Midbrain (tissue), 1 donor: ENCODE data around the gene ZBTB49.
A peak's percentile ranks its signal among the peaks of the same experiment; 100 is the strongest.
"Not testable (repeated sequence)": the region's sequence is repeated elsewhere in the genome, so short reads cannot be mapped to it uniquely, and the experiment has no call there.

Source experiments
- DNase-seq: peaks from one replicate; lab custom pipeline; 2025; lab: John Stamatoyannopoulos, UW

ZBTB49 gene

DNA sequence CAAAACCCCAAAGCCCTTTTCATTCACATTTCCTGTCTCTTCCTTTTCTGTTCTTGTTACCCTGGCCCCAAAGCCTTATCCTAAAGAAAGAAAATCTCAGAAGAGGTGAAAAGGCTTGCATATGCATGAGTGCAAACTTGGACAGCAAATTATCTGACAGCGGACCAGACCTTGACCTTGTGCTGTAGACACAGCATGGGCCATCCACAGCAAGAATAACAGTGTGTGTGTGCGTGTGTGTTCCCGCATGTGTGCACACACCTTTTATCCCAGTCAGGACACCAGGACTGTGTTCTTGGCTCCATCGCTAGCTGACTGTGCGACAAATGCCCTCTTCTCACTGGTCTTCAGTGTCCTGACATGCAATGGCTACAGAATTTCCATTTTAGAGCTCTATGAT lies 35.3 kb downstream of the ZBTB49 start:
- DNase-seq, result no peak

DNA sequence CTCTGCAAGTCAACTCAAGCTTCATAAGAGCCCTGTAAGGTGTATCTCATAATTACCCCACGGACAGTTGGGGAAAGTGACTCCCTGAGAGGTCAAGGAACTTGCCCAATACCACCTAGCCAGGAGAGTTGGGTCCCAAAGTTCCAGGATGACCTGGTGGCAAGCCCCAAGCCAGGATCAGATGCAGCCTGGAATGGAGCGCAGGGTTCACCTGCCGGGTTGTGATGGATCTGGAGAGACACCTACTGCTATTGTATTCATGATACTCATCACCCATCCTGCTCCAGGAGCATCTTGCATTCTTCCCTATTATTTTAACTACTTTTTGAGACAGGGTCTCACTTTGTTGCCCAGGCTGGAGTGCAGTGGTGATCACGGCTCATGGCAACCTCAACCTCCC lies 36.1 kb downstream of the ZBTB49 start:
- DNase-seq, result no peak

DNA sequence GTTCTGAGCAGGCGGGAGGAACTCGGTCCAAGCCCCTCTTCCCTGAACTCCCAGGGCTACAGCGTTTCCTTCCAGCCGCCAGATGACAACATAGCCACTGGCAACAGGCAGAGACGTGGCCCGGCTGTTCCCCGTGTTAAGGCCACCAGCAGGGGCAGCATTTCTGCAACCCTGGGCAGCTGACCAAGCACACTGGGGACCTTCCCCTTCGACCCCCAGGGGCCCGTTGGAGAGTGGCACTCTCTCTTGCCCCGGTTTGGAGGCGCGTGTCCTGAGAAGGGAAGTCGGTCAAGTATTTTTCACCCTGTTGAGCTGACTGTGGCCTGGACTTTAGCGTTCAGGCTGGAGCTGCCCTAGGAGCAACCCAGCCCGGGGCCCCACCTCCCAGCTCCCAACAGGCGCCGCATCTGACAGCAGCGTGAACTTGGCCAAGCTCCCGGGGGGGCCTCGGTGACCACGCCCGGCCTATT lies 37.6 kb downstream of the ZBTB49 start:
- DNase-seq, result no peak

DNA sequence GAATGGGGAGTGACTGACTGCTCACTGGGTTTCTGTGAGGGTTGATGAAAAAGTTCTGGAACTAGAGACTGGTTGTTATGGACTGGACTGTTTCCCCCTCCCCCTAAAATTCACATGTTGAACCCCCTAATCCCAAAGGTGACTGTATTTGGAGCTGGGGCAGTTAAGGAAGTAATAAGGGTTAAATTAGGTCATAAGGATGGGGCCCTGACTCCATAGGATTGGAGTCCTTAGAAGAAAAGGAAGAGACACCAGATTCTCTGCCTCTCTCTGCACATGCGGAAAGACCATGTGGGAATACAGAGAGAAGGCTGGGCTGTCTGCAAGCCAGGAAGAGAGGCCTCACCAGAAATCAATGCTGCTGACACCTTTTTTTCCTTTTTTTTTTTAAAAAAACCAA lies 38.2 kb downstream of the ZBTB49 start:
- DNase-seq, result no peak

DNA sequence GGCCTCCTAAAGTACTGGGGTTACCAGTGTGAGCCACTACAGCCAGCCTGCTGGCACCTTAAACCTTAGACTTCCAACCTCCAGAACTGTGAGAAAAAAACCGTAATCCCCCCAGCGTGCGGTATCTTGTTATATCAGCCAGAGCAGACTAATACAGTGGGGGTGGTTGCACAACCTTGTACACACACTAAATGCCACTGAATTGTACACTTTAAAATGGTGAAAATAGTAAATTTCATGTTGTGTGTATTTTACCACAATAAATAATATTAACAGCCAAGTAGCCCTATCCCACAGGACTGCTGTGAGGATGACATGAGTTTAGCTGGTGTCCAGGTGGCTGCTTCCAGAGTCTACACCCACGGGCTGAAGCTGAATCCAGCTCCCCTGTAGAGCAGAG lies 38.8 kb downstream of the ZBTB49 start:
- DNase-seq, result no peak

DNA sequence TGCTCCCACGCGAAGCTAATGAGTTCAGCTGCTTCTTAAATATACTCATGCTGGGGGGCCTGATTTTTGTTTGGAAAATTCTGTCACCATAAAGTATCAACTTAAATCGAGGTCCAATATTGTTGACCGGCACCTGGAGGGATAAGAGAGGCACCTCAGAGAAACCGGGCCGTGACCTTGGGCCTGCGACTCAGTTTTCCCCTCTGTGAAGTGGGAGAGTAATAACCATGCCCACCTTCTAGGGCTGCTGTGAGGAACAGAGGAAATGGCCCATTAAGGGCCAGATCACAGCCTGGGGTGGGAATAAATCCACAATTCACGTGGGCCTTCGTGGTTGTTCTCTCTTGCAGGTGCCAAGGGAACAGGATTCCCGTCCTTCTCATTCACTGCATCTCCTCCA lies 39.4 kb downstream of the ZBTB49 start:
- DNase-seq, result no peak

DNA sequence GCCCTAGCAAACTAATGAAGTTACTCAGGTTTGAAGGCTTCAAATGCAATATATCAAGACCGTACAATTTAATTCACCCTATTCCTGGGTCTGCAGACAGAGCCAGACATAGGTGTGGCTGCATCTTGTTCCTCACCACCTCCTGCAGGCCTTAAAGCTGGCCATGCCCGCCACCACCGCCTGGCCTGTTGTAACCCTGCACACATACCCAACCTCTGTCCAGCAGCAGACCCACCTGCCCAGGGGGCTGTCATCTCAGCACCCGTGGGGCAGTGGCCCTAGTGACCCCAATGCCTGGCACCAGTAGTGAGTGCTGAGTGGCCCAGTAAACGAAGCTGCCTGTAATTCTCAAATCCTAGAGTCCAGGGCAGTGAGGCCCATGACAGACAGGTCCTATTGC lies 40.7 kb downstream of the ZBTB49 start:
- DNase-seq, result no peak

DNA sequence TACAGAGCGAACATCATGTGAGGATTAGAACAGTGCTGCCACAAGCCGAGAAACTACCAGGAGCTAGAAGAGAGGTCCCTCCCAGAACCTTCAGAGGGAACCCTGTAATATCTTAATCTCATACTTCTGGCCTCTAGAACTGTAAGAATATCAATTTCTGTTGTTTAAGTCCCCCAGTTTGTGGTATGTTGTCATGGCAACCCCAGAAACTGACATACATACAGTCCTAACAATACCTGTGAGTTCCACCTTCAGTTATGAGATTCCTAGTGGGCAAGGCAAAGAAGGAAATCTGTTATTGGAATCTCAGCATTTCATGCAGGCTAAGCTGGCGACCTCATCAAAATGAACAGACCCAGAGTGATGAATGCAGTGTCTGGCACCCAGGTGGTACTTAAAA lies 42.5 kb downstream of the ZBTB49 start:
- no peak for DNase-seq

DNA sequence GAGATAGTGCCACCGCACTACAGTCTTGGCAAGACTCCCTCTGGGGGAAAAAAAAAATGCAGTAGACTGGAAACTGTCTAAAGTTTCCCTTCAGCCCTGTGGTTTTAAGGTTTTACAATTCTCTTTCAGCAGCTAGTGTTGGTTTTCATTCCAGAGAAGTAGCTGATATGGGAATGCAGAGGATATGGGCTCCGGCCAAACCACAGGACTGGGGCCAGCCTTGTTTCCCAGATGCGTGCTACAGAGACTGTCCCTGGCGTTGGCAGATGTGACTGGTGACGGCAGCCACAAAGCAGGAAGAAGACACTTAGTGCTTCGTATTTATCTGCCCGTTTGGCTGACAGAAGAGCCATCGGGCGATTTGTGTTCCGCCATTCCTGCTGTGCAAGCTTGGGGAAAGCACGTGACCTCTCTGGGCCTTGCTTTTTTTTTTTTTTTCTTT lies 43.2 kb downstream of the ZBTB49 start:
- DNase-seq, result no peak

DNA sequence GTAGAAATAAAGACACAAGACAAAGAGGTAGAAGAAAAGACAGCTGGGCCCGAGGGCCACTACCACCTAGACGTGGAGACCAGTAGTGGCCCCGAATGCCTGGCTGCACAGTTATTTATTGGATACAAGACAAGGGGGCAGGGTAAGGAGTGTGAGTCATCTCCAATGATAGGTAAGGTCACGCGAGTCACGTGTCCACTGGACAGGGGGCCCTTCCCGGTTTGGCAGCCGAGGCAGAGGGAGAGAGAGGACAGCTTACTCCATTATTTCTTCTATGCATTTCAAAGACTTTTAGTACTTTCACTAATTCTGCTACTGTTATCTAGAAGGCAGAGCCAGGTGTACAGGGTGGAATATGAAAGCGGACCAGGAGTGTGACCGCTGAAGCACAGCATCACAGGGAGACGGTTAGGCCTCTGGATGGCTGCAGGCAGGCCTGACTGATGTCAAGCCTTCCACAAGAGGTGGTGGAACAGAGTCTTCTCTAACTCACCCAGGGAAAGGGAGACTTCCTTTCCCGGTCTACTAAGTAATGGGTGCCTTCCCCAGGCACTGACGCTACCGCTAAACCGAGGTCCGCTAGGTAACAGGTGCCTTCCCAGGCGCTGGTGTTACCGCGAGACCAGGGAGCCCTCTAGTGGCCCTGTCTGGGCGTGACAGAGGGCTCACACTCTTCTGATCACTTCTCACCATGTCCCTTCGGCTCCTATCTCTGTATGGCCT lies 44.9 kb downstream of the ZBTB49 start:
- peak; percentile 56 for DNase-seq

DNA sequence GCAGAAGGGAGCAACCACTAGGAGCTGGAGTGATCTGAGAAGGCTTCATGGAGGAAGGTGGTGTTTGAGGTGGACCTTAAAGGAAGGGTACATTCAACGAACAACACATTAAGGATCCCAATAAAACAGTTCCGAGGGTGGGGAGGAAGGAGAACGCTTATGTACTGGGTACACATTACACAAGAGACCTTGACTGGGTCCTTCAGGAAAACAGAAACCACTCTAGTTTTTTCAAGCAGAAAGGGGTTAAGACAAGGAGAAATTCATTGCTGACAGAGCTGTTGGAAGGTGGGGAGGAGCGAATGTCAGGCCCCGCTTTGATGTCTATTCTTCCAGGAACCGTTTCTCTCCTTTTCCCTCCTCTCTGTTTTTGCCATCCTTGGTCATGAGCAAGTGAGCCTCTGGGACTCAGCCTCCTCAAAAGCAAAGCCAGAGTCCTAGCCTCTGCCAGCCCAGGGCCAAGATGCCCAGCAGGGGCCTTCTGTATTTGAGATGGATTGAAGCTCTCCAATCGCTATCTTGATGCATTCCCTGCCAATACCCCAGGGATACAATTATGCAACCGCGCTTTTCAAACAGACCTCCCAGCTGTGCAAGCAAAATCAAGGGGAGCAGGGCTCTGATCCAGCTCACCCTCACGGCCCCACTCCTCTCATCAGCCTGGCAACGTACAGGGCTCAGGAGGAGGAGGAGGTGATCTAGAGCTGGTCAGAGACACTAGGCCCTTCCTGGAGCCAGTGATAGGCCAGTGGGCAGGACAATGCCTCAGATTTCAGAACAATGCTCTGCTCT lies 48.4 kb downstream of the ZBTB49 start:
- no peak for DNase-seq

DNA sequence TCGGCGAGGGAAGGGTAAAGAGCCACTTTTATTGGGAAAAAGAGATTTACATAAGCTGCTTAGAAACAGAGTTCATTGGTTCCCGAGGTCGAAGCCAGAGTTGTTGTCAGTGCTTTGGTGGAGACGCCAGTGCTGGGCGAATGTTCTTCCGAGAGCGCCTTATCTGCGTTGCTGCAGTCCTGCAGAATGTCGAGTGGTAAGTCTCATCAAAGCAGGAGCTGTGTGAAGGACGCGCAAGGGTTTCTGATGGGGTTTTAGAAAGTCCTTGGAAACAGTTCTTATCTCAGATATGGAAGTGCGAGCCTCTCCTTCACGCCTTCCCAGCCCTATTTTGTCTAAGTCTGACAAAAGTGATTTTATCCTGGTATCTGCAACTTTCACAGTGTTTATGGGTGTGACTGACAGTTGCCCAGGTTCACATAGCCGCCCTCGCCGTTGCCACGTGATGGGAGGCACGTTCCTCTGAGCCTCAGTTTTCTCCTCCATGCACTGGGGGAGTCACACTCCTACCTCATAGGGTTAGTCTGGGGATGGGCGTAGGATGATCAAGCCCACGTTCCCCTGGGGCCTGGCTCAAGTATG lies 49.5 kb downstream of the ZBTB49 start:
- no peak for DNase-seq

DNA sequence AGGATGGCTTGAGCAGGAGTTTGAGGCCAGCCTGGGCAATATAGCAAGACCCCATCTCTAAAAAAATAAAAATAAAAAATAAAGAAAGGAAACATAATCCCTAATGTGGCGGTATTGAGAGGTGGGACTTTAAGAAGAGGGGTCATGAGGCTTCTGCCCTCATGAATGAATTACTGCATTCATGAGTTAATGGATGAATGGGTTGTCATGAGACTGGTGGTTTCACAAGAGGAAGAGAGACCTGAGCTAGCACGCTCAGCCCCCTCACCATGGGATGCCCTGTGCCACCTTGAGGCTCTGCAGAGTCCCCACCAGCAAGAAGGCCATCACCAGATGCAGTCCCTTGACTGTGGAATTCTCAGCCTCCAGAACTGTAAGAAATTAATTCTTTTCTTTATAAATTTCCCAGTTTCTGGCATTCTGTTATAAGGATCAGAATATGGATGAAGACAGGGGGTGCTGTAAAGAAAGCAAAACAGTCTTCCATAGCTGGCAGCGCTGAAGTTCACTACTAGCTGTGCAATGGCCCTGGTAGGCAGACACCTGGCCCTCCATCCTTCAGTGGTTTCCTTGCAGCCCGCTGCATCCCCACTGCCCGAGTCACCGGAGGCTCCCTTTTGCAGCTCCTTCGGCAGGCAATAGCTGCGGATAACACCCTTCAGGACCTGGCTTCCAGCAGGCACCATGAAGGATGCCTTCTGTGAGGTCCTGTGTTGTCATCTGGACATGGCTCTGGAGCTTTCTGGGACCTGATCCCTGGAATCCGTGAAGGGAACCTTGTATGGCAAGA lies 52.0 kb downstream of the ZBTB49 start:
- no peak for DNase-seq

DNA sequence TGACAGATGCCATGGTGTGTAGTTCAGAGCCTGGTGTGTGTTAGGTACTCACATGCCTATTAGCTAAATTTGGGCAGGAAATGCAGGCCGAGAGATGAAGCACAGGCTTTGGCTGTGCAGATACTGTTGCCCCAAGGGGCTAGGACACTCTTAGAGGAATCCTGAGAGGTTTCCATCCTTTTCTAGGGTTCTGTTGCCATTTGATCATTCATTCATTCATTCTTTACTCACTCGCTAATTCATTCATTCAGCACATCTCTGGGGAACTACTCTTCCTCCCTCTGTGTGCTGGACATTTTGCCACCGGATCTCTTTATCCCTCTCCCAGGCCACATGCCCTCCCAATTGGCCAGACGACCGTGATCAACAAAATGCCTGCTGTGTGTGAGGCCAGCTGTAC lies 53.0 kb downstream of the ZBTB49 start:
- no peak for DNase-seq

DNA sequence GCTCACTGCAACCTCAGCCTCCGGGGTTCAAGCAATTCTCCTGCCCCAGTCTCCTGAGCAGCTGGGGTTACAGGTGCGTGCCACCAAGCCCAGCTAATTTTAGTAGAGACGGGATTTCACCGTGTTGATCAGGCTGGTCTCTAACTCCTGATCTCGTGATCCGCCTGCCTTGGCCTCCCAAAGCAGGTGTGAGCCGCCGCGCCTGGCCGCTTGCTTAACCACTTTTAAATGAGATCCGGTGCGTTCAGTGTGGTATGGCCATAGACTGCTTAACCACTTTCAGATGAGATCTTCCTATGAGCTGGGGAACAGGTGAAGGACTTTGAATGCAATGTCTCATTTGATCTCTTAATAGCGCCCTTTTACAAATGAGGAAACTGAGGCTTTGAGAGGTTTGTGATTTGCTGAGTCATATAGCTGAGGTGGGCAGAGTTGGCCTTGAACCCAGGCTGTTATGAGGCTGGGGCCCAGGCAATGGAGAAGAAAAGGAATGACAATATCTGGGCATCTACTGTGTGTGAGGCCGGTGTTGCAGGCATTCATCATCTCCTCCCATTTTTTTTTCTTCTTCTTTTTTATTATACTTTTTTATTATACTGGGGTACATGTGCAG lies 55.0 kb downstream of the ZBTB49 start:
- DNase-seq, result no peak

DNA sequence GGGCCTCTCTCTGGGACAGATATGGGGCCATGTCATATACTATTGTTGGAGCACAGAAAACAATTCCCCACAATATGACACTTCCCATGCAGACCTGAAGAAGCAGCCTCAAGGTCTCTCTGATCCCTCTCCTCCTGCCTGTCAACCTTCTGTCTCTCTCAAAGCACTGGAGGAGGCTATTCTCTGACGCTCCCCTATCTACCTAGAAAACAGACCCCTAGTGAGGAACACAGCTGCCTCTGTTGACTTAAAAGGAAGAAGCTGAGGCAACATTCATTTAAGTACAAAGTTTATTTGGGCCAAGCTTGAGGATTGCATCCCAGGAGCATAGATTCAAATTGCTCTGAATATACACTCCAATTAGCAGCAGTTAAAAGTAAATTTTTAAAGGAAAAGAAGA lies 57.5 kb downstream of the ZBTB49 start:
- DNase-seq, result no peak

DNA sequence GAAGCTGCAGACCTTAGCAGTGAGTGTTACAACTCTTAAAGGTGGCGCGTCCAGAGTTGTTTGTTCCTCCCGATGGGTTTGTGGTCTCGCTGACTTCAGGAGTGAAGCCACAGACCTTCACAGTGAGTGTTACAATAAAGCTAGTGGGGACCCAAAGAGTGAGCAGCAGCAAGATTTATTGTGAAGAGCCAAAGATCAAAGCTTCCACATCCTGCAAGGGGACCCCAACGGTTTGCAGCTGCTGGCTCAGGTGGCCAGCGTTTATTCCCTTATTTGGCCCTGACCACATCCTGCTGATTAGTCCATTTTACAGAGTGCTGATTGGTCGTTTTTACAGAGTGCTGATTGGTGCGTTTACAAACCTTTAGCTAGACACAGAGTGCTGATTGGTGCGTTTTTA lies 58.5 kb downstream of the ZBTB49 start:
- not testable (repeated sequence) for DNase-seq

DNA sequence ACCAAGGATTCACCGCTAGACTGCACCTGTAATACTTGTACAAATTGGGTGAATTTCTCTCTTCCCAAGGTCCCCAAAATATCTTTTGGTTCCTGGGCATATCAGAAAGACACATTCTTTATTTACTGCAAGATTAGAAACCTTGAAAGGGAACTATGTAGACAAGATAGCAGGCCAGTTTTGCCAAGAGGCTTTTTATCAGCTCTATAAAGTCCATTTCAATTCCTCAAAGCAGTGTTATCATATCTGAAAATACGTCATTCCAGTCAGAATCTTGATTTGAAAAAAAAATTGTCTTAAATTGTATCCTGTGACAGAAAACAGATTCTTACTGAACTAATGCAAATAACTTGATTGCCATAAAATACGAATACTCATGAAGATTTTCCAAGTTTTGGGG lies 59.8 kb downstream of the ZBTB49 start:
- DNase-seq, result no peak

DNA sequence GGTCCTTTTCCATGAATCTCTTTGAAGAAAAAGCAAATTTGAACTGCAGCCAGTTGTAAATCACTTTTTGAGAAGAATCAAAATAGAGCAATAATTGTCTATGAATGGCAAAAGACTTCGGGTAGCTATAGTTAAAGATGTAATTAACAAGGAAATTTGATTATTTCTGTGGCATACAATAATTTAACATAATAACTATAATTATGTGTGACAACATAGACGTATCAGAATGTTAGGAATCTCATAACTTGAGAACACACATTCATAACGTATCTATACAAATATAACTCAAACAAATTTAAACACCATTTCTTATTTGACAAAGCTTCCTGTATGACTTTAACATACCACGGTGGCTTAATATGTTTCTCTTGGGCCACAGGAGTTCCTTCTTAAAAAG lies 60.9 kb downstream of the ZBTB49 start:
- DNase-seq, result no peak

DNA sequence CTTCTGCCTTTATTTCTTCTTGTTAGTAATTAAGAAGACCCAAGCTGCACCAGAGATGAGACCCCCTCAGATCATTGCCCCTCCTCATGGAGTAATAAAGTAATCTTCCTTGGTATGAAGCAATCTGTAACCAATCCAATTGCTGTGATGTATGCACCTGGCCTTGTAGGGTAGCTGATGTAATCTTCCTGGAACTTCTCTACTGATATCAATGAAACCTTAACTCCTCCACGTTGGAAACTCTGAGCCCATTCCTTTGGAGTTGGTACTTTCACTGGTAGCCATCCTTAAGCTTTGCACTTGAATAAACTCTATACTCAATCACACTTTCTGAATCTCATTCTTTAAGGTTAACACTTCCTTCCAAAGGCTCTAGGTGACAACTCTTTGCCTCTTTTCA lies 65.3 kb downstream of the ZBTB49 start:
- DNase-seq, result no peak

DNA sequence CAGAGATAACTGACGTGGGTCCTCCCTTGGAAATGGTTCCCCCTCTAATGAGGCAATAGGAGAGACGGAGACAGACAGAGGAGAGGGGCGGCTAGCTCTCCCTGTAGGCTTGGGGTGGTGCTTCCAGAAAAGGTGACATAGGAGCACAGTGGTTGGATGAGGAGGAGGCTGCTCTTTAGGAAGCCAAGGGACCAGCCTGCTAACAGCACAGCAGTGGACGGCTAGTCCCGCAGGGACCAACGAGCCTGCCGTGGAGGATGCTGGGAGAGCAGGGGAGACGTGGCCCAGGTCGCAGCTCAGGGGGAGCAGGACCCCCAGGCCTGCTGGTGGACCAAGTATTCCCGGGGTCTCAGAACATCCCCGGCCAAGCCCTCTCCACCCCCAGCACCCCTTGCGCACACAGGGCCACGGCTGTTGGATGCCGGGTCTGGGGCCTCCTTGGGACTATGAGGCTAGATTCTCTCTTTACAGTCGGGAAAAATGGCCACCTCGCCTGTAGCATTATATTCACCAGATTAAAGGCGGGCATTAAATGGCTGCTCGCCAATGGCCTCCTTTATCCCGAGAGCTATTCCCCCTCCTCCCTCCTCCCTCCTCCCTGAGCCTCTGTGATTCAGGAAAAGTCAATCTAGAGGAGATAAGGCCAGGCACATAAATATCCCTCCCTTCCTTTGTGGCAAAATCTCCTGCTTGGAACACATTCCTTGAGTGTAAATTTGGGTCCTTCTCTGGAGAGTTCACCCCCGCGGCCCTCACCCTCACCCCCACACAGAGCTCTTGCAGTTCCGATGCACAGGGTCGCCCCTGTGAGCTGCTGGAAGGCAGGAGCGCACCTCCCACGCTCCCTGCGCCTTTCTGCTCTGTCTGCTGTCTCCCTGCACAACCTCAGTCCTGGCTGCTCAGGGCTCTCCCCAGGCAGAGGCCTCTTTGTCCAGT lies 66.3 kb downstream of the ZBTB49 start:
- DNase-seq, result no peak
